Measurements from ENCODE around the gene SHPK.

The SHPK gene

DNA sequence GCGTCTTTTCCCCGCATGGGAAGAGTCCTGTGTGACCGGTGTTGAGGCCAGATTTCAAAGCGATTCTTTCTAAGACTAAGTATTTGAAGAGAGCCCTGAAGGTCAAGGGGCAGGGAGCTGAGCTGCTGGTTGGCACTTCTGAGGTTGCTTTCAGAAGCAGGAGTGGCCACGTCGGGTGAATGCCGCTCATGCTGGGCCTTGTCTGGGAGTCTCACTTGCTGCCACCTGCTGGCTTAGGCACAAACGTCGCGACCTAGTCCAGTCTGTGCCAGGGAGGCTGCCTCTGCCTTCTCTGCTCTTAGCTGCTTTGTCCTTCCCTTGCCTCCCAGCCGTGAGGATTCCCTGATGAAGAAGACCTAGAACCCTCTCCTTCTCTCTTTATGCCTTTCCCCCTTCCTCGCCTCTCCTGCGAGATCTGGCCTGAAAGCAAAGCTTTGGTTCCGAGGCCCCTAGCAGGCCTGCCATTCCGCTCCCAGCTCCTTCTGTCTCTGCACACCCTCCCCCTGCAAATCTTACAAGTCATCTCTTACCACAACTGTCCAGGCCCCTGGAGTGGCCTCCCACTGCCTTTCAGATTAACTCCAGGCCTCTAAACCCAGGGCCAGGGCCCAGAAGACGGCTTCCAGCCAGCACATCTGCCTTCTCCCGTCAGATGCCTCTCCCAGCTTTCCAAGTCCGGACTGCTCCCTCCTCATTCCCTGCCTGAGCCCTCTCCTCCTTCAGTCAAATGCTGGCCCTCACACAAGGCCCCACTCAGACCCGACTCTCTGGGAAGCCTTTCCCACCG lies 11.9 kb upstream of the SHPK start:
- no peaks in the 10 kb centered on the region for H3K9me2 ChIP-seq (replicated peaks; ENCODE audit: insufficient read depth, low read length)
- H3K4me3 ChIP-seq (ENCODE audit: insufficient read depth, low read length, poor library complexity, severe bottlenecking): no peak overlapping the region
- H3K36me3 ChIP-seq (ENCODE audit: low read length): no peaks in the 10 kb centered on the region
- no peaks in the 10 kb centered on the region for H3K9me3 ChIP-seq (ENCODE audit: insufficient read depth, low read length)
- no peaks in the 10 kb centered on the region for H4K20me1 ChIP-seq (ENCODE audit: low read depth, low read length)
- H3F3A ChIP-seq (ENCODE audit: insufficient read depth): no peaks in the 10 kb centered on the region
- no peaks in the 10 kb centered on the region for H3K27me3 ChIP-seq (ENCODE audit: low read length)
- no peak overlapping the region for H3K27ac ChIP-seq (ENCODE audit: low read depth, low read length)
- H3K79me2 ChIP-seq (ENCODE audit: insufficient read depth, low read length): no peaks in the 10 kb centered on the region
- no peak overlapping the region for H2AFZ ChIP-seq (ENCODE audit: low read depth, low read length, severe bottlenecking)
- H3K9ac ChIP-seq (ENCODE audit: low read length): no peak overlapping the region
- no peak overlapping the region for H3K4me2 ChIP-seq (ENCODE audit: low read depth, low read length, poor library complexity, severe bottlenecking)
- no peak for TF ChIP-seq EZH2phosphoT487 (conservative IDR thresholded peaks at IDR 0.05; ENCODE audit: low read length)
- TF ChIP-seq, protein P1, sequence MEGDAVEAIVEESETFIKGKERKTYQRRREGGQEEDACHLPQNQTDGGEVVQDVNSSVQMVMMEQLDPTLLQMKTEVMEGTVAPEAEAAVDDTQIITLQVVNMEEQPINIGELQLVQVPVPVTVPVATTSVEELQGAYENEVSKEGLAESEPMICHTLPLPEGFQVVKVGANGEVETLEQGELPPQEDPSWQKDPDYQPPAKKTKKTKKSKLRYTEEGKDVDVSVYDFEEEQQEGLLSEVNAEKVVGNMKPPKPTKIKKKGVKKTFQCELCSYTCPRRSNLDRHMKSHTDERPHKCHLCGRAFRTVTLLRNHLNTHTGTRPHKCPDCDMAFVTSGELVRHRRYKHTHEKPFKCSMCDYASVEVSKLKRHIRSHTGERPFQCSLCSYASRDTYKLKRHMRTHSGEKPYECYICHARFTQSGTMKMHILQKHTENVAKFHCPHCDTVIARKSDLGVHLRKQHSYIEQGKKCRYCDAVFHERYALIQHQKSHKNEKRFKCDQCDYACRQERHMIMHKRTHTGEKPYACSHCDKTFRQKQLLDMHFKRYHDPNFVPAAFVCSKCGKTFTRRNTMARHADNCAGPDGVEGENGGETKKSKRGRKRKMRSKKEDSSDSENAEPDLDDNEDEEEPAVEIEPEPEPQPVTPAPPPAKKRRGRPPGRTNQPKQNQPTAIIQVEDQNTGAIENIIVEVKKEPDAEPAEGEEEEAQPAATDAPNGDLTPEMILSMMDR (IDR thresholded peaks at IDR 0.05; ENCODE audit: insufficient read depth, low read length, poor library complexity, severe bottlenecking): peak; percentile 9

DNA sequence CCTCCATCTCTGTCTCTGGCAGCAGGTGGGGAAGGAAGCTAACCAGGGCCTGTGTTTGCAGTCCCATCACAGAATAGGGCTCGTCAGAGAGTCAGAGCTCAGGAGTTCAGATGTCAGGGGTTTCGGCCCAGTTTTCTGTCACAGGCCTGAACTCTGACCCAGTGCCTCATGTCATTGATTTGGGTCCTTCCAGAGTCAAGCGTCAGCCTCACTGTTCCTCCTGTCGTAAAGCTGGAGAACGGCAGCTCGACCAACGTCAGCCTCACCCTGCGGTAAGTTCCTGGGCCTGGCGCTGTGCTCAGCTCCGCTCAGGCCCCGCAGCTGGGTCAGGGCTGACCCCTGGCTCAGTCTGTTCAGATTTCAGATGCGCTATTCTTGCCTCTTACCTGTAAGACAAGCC lies 11.2 kb upstream of the SHPK start:
- Histone ChIP-seq H3K27ac (ENCODE audit: low read depth, low read length) (no peak overlapping the region), H3K4me3 (ENCODE audit: insufficient read depth, low read length, poor library complexity, severe bottlenecking) (no peak overlapping the region), H3K9ac (ENCODE audit: low read length) (no peak overlapping the region), H2AFZ (ENCODE audit: low read depth, low read length, severe bottlenecking) (no peak overlapping the region), H3K9me2 (replicated peaks; ENCODE audit: insufficient read depth, low read length) (no peaks in the 10 kb centered on the region), H3F3A (ENCODE audit: insufficient read depth) (no peaks in the 10 kb centered on the region), H3K36me3 (ENCODE audit: low read length) (no peaks in the 10 kb centered on the region), H4K20me1 (ENCODE audit: low read depth, low read length) (no peaks in the 10 kb centered on the region), H3K4me2 (ENCODE audit: low read depth, low read length, poor library complexity, severe bottlenecking) (no peak overlapping the region), H3K79me2 (ENCODE audit: insufficient read depth, low read length) (no peaks in the 10 kb centered on the region), H3K27me3 (ENCODE audit: low read length) (no peaks in the 10 kb centered on the region), H3K9me3 (ENCODE audit: insufficient read depth, low read length) (no peaks in the 10 kb centered on the region)
- no peak for TF ChIP-seq EZH2phosphoT487 (conservative IDR thresholded peaks at IDR 0.05; ENCODE audit: low read length)
- TF ChIP-seq, protein P1 (IDR thresholded peaks at IDR 0.05; ENCODE audit: insufficient read depth, low read length, poor library complexity, severe bottlenecking): no peak

DNA sequence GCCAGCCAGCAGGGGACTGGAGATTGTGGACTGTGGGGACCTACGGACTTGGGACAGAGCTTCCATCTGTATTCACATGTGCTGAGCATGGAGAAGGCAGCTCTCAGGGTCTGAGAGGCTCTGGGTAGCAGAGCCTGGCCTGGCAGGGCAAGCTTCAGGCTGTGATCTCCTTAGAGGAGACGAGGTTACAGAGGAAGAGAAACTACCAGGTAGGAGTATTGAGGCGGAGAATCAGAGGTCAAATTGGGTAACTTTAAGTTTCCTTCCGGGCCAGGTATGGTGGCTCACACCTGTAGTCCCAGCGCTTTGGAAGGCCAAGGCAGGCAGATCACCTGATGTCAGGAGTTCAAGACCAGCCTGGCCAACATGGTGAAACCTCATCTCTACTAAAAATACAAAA lies 9.3 kb upstream of the SHPK start:
- no peaks in the 10 kb centered on the region for H3K36me3 ChIP-seq (ENCODE audit: low read length)
- H3K27me3 ChIP-seq (ENCODE audit: low read length): no peaks in the 10 kb centered on the region
- no peak overlapping the region for H3K9ac ChIP-seq (ENCODE audit: low read length)
- H3F3A ChIP-seq (ENCODE audit: insufficient read depth): no peaks in the 10 kb centered on the region
- H2AFZ ChIP-seq (ENCODE audit: low read depth, low read length, severe bottlenecking): no peak overlapping the region
- no peaks in the 10 kb centered on the region for H3K9me3 ChIP-seq (ENCODE audit: insufficient read depth, low read length)
- TF ChIP-seq EZH2phosphoT487 (conservative IDR thresholded peaks at IDR 0.05; ENCODE audit: low read length): no peak
- TF ChIP-seq, protein P1 (IDR thresholded peaks at IDR 0.05; ENCODE audit: insufficient read depth, low read length, poor library complexity, severe bottlenecking): no peak
- H3K27ac ChIP-seq (ENCODE audit: low read depth, low read length): no peak overlapping the region
- H3K4me2 ChIP-seq (ENCODE audit: low read depth, low read length, poor library complexity, severe bottlenecking): no peak overlapping the region
- H4K20me1 ChIP-seq (ENCODE audit: low read depth, low read length): no peaks in the 10 kb centered on the region
- H3K79me2 ChIP-seq (ENCODE audit: insufficient read depth, low read length): no peaks in the 10 kb centered on the region
- H3K4me3 ChIP-seq (ENCODE audit: insufficient read depth, low read length, poor library complexity, severe bottlenecking): no peak overlapping the region
- H3K9me2 ChIP-seq (replicated peaks; ENCODE audit: insufficient read depth, low read length): no peaks in the 10 kb centered on the region

All from SU-DHL-6 (cell line).